Measurements from ENCODE around the gene PCDHGA9.

- TF ChIP-seq CTCF (IDR thresholded peaks at IDR 0.05): no peak
- no peak for TF ChIP-seq POLR2A (IDR thresholded peaks at IDR 0.05)
Measured at GRCh38 chr5:141355641-141356040, 46.9 kb upstream of the PCDHGA9 start.

Measured in Peyer's patch (tissue), 4 donors.